Lower leg skin (tissue), 4 donors: ENCODE measurements around the gene VWA8. TPM values are rescaled to one million over a fixed set of nuclear protein-coding genes. Genes with fewer than 3 reads are reported as not detected.

Experiments
- DNase-seq, 2 donors: peaks; one replicate each; pipeline ENCODE4 v3.0.0-alpha.2; 2019; ENCODE audit warnings: low spot score in 2 of 2
- H3K4me3 ChIP-seq: fragments of 200-600 bp; sonication (generic); 2 replicates; pipeline ENCODE4 v1.5.1; 2017; ENCODE audit warnings: mild to moderate bottlenecking, low read depth; ENCODE audit not compliant: poor library complexity, severe bottlenecking
- CTCF ChIP-seq, 3 donors: fragments of 450-650 bp; IDR thresholded peaks; one replicate each; pipeline ENCODE4 v1.5.1; 2016; ENCODE audit warnings: antibody characterized with exemption in 3 of 3, mild to moderate bottlenecking in 3 of 3, moderate library complexity in 2 of 3
- POLR2A ChIP-seq, 2 donors: fragments of 450-650 bp; IDR thresholded peaks; one replicate each; pipeline ENCODE4 v1.6.1; 2016 to 2017; ENCODE audit warnings: antibody characterized with exemption in 2 of 2, mild to moderate bottlenecking in 1 of 2, moderate library complexity in 1 of 2
- WGBS, 2 donors: methylation state at CpG; one replicate each; pipeline ENCODE4 v1.1.5; 2018; 5-methylcytosine and 5-hydroxymethylcytosine counted together
- intact Hi-C: fragments of 100-400 bp; cut with DNase I; formaldehyde crosslinking; loops from one replicate; pipeline ENCODE4 v1.15.0; 2023; ENCODE audit warnings: low total_unique reads
- total RNA-seq, 4 donors: library from RNA; depleted of rRNA; stranded (reverse); fragments of >200 nt; gene quantifications; one replicate each; pipeline ENCODE4 v1.1.0, GENCODE V29; 2016

VWA8 gene
- total RNA-seq, 4 donors from 2014 or later = 11.8 to 22.0 (median 15.1) TPM

GRCh38 chr13:41702540-41702939, 258.4 kb downstream of the VWA8 start:
- intact Hi-C loops = no loop called here
- 90 to 100% methylated on average over 2 of the region's 2 CpGs for WGBS, 2 donors
- no peak for TF ChIP-seq POLR2A (IDR thresholded peaks at IDR 0.05)
- no peak for TF ChIP-seq CTCF (IDR thresholded peaks at IDR 0.05)
- DNase-seq = no peak
- no peak overlapping the region for H3K4me3 ChIP-seq

- no peak for DNase-seq
- intact Hi-C loops = no loop called here
- TF ChIP-seq POLR2A (IDR thresholded peaks at IDR 0.05) (no peak), CTCF (IDR thresholded peaks at IDR 0.05) (no peak)
- WGBS, 2 donors = 91 to 93% methylated on average over 3 of the region's 3 CpGs
- no peak overlapping the region for H3K4me3 ChIP-seq
These were observed 259.2 kb downstream of the VWA8 start for GRCh38 chr13:41701676-41702075.

GRCh38 chr13:41700790-41701310, 260.1 kb downstream of the VWA8 start:
- intact Hi-C loops = no loop called here
- DNase-seq = no peak
- no peak for TF ChIP-seq POLR2A (IDR thresholded peaks at IDR 0.05)
- TF ChIP-seq CTCF (IDR thresholded peaks at IDR 0.05) = no peak
- H3K4me3 ChIP-seq = no peak overlapping the region

GRCh38 chr13:41699759-41700158, 261.1 kb downstream of the VWA8 start:
- no peak for TF ChIP-seq POLR2A (IDR thresholded peaks at IDR 0.05)
- TF ChIP-seq CTCF (IDR thresholded peaks at IDR 0.05) = no peak
- WGBS, 2 donors = 89 to 96% methylated on average over 1 of the region's 1 CpG
- H3K4me3 ChIP-seq = no peak overlapping the region
- no peak for DNase-seq
- intact Hi-C loops = no loop called here

GRCh38 chr13:41697578-41697977, 263.3 kb downstream of the VWA8 start:
- DNase-seq = no peak
- H3K4me3 ChIP-seq = no peak overlapping the region
- WGBS, 2 donors = 98 to 99% methylated on average over 6 of the region's 6 CpGs
- TF ChIP-seq POLR2A (IDR thresholded peaks at IDR 0.05) (no peak), CTCF (IDR thresholded peaks at IDR 0.05) (no peak)
- intact Hi-C loops = no loop called here
